ENCODE measurements around the gene CSKMT. TPM values are rescaled to one million over a fixed set of nuclear protein-coding genes. Genes with fewer than 3 reads are reported as not detected.
"Not testable (repeated sequence)": the region's sequence is repeated elsewhere in the genome, so short reads cannot be mapped to it uniquely, and the experiment has no call there.

The CSKMT gene
- total RNA-seq, 1 experiment from 2014 or later = 40.1 TPM

GRCh38 chr11:62671236-62671607, 6.1 kb downstream of the CSKMT start:
- Mint-ChIP-seq H3K27me3 (ENCODE audit: insufficient read depth, unreplicated experiment) (no peaks in the 10 kb centered on the region), H3K9me3 (ENCODE audit: unreplicated experiment) (no peaks in the 10 kb centered on the region), H3K4me3 (ENCODE audit: unreplicated experiment) (peak overlapping the region; percentile 98), H3K36me3 (ENCODE audit: insufficient read depth, unreplicated experiment) (peaks cover 80% of the 10 kb centered on the region), H3K27ac (ENCODE audit: unreplicated experiment) (peak overlapping the region; percentile 99), H3K4me1 (ENCODE audit: low read depth, unreplicated experiment) (peaks cover 14% of the 10 kb centered on the region)
- ChIA-PET CTCF (interaction anchor here (0.6 to 1.3 kb wide), 8 partner anchors 16 to 346 kb away, joined by 3 to 10 read pairs (median 4); partner anchors contain the start of genes B3GAT3, LRRN4CL and TUT1), POLR2A (interaction anchor here (0.6 to 2.3 kb wide), 17 partner anchors 10 to 179 kb away, joined by 3 to 23 read pairs (median 6); partner anchors contain the start of genes B3GAT3, EEF1G, GANAB and HNRNPUL2)
- BruUV-seq (replicated peaks) = no TSS peak
- Histone ChIP-seq H3K4me1 (peaks cover 32% of the 10 kb centered on the region), H3K4me3 (ENCODE audit: low read depth, low read length) (peak overlapping the region; percentile 90), H3K36me3 (ENCODE audit: control insufficient read depth, insufficient read depth, low read length) (peaks cover 7% of the 10 kb centered on the region), H3K9me3 (no peaks in the 10 kb centered on the region), H3K27me3 (replicated peaks; ENCODE audit: control insufficient read depth, insufficient read depth, low read length) (no peaks in the 10 kb centered on the region)
- DNase-seq = no peak
- TF ChIP-seq, protein P1, sequence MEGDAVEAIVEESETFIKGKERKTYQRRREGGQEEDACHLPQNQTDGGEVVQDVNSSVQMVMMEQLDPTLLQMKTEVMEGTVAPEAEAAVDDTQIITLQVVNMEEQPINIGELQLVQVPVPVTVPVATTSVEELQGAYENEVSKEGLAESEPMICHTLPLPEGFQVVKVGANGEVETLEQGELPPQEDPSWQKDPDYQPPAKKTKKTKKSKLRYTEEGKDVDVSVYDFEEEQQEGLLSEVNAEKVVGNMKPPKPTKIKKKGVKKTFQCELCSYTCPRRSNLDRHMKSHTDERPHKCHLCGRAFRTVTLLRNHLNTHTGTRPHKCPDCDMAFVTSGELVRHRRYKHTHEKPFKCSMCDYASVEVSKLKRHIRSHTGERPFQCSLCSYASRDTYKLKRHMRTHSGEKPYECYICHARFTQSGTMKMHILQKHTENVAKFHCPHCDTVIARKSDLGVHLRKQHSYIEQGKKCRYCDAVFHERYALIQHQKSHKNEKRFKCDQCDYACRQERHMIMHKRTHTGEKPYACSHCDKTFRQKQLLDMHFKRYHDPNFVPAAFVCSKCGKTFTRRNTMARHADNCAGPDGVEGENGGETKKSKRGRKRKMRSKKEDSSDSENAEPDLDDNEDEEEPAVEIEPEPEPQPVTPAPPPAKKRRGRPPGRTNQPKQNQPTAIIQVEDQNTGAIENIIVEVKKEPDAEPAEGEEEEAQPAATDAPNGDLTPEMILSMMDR (IDR thresholded peaks at IDR 0.05; ENCODE audit: insufficient read depth in 1 of 2, low read depth in 1 of 2, low read length in 1 of 2, severe bottlenecking in 1 of 2, unreplicated experiment in 1 of 2) = no peak
- intact Hi-C loops (cut with micrococcal nuclease; ENCODE audit: unreplicated experiment) = loop anchor here (1.0 to 10.0 kb wide), 2 partner anchors 8 to 276 kb away; partner anchors contain the start of gene UBXN1

- BruUV-seq (replicated peaks) = TSS peak; percentile 37
- CTCF ChIA-PET = interaction anchor here (0.6 to 1.3 kb wide), 9 partner anchors 16 to 346 kb away, joined by 3 to 10 read pairs (median 3); partner anchors contain the start of genes B3GAT3, LRRN4CL and TUT1
- H3K4me1 ChIP-seq = peaks cover 27% of the 10 kb centered on the region
- H3K4me3 ChIP-seq (ENCODE audit: low read depth, low read length) = peak within 1 kb of the TSS; percentile 90
- Mint-ChIP-seq H3K27me3 (ENCODE audit: insufficient read depth, unreplicated experiment) (no peaks in the 10 kb centered on the region), H3K27ac (ENCODE audit: unreplicated experiment) (peak within 1 kb of the TSS; percentile 99), H3K4me3 (ENCODE audit: unreplicated experiment) (peak within 1 kb of the TSS; percentile 98), H3K36me3 (ENCODE audit: insufficient read depth, unreplicated experiment) (peaks cover 77% of the 10 kb centered on the region), H3K4me1 (ENCODE audit: low read depth, unreplicated experiment) (peaks cover 15% of the 10 kb centered on the region), H3K9me3 (ENCODE audit: unreplicated experiment) (no peaks in the 10 kb centered on the region)
- H3K27me3 ChIP-seq (replicated peaks; ENCODE audit: control insufficient read depth, insufficient read depth, low read length) = no peaks in the 10 kb centered on the region
- intact Hi-C loops (cut with micrococcal nuclease; ENCODE audit: unreplicated experiment) = loop anchor here (1.0 to 10.0 kb wide), 2 partner anchors 8 to 277 kb away; partner anchors contain the start of gene UBXN1
- peaks cover 1% of the 10 kb centered on the region for H3K36me3 ChIP-seq (ENCODE audit: control insufficient read depth, insufficient read depth, low read length)
- POLR2A ChIA-PET = interaction anchor here (0.6 to 2.3 kb wide), 23 partner anchors 9 to 261 kb away, joined by 3 to 23 read pairs (median 6); partner anchors contain the start of genes B3GAT3, EEF1G, GANAB and HNRNPUL2
- TF ChIP-seq, protein P1 (IDR thresholded peaks at IDR 0.05; ENCODE audit: insufficient read depth in 1 of 2, low read depth in 1 of 2, low read length in 1 of 2, severe bottlenecking in 1 of 2, unreplicated experiment in 1 of 2) = no peak
- no peaks in the 10 kb centered on the region for H3K9me3 ChIP-seq
- DNase-seq = peak; percentile 87 to 91
Measured at GRCh38 chr11:62671608-62672389, 6.7 kb downstream of the CSKMT start, which contains the start of the genes LBHD1 and UQCC3. Gene LBHD1, minus strand, starts transcription at chr11:62672267. Its CDS starts 2,236 bp downstream, at chr11:62670031. Gene UQCC3, plus strand, starts transcription at chr11:62671673. Its CDS starts 73 bp downstream, at chr11:62671746.

- Mint-ChIP-seq H3K4me3 (ENCODE audit: unreplicated experiment) (peak overlapping the region; percentile 98), H3K9me3 (ENCODE audit: unreplicated experiment) (no peaks in the 10 kb centered on the region), H3K36me3 (ENCODE audit: insufficient read depth, unreplicated experiment) (peaks cover 66% of the 10 kb centered on the region), H3K27me3 (ENCODE audit: insufficient read depth, unreplicated experiment) (no peaks in the 10 kb centered on the region), H3K27ac (ENCODE audit: unreplicated experiment) (no peak overlapping the region), H3K4me1 (ENCODE audit: low read depth, unreplicated experiment) (peaks cover 28% of the 10 kb centered on the region)
- DNase-seq = no peak
- CTCF ChIA-PET = interaction anchor here (0.6 to 0.7 kb wide), 2 partner anchors 35 to 63 kb away, joined by 3 to 4 read pairs; no protein-coding TSS in a partner anchor
- H3K27me3 ChIP-seq (replicated peaks; ENCODE audit: control insufficient read depth, insufficient read depth, low read length) = no peaks in the 10 kb centered on the region
- POLR2A ChIA-PET = interaction anchor here (0.7 to 2.3 kb wide), 4 partner anchors 8 to 99 kb away, joined by 3 to 23 read pairs (median 4); partner anchors contain the start of genes C11orf98, EEF1G, HNRNPUL2 and TTC9C
- intact Hi-C loops (cut with micrococcal nuclease; ENCODE audit: unreplicated experiment) = loop anchor here (10.0 kb wide), 1 partner anchor 278 kb away; no protein-coding TSS in a partner anchor
- no peaks in the 10 kb centered on the region; the same call in 1 of the 2 replicates for H3K36me3 ChIP-seq (ENCODE audit: control insufficient read depth, insufficient read depth, low read length)
- peaks cover 25% of the 10 kb centered on the region for H3K4me1 ChIP-seq
- no peaks in the 10 kb centered on the region for H3K9me3 ChIP-seq
- BruUV-seq (replicated peaks) = no TSS peak
- no peak overlapping the region for H3K4me3 ChIP-seq (ENCODE audit: low read depth, low read length)
- TF ChIP-seq, protein P1 (IDR thresholded peaks at IDR 0.05; ENCODE audit: insufficient read depth in 1 of 2, low read depth in 1 of 2, low read length in 1 of 2, severe bottlenecking in 1 of 2, unreplicated experiment in 1 of 2) = no peak
Measured at GRCh38 chr11:62673196-62673525, 8.0 kb downstream of the CSKMT start.

DNA sequence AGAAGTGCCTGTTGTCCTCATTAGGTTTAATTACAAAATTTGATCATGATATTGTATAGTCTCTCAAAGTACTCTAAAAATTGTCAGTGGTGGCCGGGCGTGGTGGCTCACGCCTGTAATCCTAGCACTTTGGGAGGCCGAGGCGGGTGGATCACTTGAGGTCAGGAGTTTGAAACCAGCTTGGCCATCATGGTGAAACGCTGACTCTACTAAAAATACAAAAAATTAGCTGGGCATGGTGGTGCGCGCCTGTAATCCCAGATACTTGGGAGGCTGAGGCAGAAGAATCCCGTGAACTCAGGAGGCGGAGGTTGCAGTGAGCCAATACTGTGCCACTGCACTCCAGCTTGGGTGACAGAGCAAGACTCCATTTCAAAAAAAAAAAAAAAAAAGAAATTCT, 10.3 kb downstream of the CSKMT start:
- H3K9me3 ChIP-seq; H3K36me3 ChIP-seq (ENCODE audit: control insufficient read depth, insufficient read depth, low read length); H3K9me3 Mint-ChIP-seq (ENCODE audit: unreplicated experiment); H3K27me3 ChIP-seq (replicated peaks; ENCODE audit: control insufficient read depth, insufficient read depth, low read length); H3K27ac Mint-ChIP-seq (ENCODE audit: unreplicated experiment); H3K4me3 Mint-ChIP-seq (ENCODE audit: unreplicated experiment); DNase-seq; CTCF ChIA-PET; H3K4me3 ChIP-seq (ENCODE audit: low read depth, low read length); H3K27me3 Mint-ChIP-seq (ENCODE audit: insufficient read depth, unreplicated experiment); BruUV-seq (replicated peaks): not testable (repeated sequence)
- H3K4me1 ChIP-seq = peaks cover 14% of the 10 kb centered on the region
- intact Hi-C loops (cut with micrococcal nuclease; ENCODE audit: unreplicated experiment) = loop anchor here (10.0 kb wide), 1 partner anchor 281 kb away; no protein-coding TSS in a partner anchor
- Mint-ChIP-seq H3K36me3 (ENCODE audit: insufficient read depth, unreplicated experiment) (peaks cover 62% of the 10 kb centered on the region), H3K4me1 (ENCODE audit: low read depth, unreplicated experiment) (peaks cover 24% of the 10 kb centered on the region)
- POLR2A ChIA-PET = interaction anchor here (0.6 to 1.4 kb wide), 2 partner anchors 10 to 54 kb away, joined by 4 to 7 read pairs; partner anchors contain the start of genes C11orf98 and CSKMT

Data from Caco-2 (cell line).